ENCODE results near the gene PTDSS2.

PTDSS2 gene

DNA sequence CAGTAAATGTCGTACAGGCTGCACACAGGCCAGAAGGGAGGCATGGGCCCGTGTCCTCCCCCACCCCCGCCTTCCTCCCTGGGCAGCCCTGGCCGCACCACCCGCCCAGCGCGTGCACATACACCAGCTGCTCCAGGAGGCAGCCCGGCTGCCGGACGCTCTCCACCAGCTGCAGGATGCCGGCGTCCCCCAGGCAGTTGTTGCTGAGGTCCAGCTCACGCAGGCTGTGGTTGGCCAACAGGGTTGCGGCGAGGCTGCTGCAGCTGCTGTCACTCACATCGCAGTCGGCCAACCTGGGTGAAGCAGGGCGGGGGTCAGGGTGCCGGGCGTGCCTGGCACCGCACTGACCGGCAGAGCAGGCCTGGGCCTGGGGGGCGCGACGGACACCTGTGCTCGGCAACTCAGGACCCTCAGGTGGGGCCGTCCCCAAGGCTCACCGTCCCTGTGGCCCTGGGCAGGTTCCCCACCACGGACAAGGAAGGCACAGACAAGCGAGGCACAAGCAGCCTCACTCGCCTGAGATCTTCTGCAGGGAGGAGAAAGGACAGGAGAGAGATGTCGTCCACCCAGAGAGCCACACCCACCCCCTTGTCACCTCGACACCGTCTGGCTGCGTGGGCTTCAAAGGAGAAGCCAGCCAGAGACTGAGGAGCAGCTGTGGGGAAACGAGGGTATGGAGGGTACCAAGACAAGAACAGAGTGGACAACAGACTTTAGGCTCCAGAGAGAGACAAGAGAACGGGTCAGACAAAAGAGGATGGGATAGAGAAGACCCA is 44.9 kb downstream of the PTDSS2 start:
- DNase-seq: no peak

GRCh38 chr11:495537-495931 is 45.5 kb downstream of the PTDSS2 start:
- no peak for DNase-seq

GRCh38 chr11:496834-497564 is 46.9 kb downstream of the PTDSS2 start:
- no peak for DNase-seq

DNA sequence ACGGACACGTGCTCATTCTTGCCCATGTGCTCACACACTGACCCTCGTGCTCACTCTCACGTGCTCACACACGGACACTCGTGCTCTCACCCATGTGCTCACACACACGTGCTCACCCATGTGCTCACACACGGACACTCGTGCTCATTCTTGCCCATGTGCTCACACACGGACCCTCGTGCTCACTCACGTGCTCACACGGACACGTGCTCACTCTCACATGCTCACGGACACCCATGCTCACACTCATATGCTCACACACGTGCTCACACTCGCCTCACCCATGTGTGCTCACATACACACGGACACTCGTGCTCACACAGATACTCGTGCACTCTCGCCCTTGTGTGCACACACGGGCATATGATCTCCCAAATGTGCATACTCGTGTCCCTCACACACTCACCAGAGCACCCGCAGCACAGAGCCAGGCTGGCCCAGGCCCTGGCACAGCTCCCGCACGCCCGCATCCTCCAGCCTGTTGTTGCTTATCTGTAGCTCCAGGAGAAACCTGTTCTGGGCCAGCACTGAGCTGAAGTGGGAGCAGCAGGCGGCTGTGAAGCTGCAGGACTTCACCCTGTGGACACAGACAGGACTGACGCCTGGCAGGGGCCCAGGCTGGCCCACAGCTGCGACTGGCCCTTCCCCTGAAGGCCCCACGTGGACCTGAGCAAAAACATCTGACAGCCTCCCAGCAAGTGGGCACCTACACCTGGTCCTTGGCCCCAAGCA is 47.7 kb downstream of the PTDSS2 start:
- no peak for DNase-seq

DNA sequence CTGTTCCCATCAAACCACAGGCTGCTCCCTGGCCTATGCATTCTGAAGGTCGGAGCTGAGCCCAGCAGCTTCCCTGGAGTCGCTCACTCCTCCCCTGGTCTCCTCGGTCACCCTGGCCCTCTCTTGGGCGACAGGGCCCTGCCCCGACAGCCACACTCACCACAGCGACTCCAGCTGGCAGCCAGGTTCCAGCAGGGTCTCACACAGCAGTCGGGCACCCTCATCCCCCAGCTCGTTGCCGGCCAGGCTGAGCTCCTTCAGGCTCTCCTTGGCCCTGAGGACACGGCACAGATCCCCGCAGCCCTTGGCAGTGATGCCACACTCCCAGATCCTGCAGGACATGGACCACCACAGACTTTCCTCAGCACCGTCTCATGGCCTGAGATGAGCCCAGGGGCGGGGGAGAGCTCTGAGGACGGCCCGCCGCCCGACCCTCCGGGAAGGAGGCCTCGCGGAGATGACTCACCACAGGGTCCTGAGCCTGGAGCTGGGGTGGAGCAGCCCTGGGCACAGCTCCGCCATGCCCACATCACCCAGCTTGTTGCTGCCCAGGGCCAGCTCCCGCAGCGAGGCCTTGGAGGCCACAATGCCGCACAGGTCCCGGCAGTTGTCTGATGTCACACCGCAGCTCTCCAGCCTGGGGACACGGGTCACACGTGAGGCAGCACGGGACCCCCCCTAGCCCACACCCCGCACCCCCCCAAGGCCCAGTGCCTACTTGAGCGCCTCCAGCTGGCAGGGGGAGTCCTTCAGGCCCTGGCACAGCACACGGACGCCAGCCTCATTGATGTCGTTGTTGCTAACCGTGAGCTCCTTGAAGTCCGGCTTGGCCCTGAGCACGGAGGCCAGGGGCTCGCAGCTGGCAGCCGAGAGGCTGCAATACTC is 48.5 kb downstream of the PTDSS2 start:
- no peak for DNase-seq

GRCh38 chr11:499201-500076 is 49.4 kb downstream of the PTDSS2 start:
- no peak for DNase-seq

DNA sequence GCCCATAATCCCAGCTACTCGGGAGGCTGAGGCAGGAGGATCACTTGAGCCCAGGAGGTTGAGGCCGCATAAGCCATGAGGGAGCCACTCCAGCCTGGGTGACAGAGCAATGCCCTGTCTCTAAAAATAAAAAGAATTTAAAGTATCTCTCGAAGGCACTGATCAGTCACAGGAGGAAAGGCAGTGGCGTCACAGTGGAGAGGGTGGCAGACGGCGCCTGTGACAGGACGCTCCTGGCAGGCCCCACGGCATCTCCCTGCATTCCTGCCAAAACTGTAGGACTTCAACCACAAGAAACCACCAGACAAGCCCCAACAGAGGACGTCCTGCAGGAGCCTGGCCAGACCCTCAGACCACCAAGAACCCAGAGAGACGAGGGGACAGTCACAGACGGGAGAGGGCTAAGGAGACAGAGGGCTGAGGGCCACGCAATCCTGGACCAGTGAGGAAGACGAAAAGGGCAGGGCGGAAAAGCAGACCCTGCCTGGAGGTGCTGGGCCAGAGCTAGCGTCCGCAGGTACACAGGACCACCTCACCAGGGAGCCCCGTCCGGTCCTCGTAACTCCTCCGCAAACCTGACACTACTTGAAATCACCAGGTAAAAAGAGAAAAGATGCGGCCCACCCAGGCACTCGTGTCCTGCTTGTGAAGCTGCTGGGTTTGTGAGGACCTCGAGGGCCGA is 51.1 kb downstream of the PTDSS2 start:
- no peak for DNase-seq

DNA sequence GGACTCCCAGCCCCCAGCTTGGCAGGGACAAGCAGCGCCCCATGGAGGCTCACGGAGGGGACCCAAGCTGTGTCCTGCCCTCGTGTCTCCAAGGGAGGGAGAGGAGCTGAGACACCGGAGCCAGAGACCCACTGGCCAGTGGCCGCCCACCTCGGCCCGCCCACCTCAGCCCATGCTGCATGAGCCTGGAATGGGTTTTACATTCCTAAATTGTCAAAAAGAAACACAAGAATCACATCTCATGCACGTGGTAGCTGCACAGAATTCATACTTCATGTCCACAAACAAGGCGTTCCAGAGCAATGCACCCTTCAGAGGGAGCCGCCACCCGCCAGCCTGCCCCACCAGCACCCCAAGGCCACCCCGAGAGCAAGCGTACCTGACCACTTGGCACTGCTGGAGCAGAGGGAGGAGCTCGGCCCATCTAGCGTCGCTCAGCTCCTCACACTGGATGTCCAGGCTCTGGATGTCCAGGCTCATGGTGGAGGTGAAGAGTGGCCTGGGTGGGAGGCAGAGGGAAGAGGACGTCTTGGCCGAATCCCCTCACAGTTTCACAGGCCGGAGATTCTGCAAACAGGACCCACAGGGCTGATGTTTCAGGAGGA is 51.7 kb downstream of the PTDSS2 start:
- DNase-seq: no peak

GRCh38 chr11:502288-503178 is 52.5 kb downstream of the PTDSS2 start:
- no peak for DNase-seq

GRCh38 chr11:503179-503981 is 53.3 kb downstream of the PTDSS2 start:
- peak; percentile 95 for DNase-seq

DNA sequence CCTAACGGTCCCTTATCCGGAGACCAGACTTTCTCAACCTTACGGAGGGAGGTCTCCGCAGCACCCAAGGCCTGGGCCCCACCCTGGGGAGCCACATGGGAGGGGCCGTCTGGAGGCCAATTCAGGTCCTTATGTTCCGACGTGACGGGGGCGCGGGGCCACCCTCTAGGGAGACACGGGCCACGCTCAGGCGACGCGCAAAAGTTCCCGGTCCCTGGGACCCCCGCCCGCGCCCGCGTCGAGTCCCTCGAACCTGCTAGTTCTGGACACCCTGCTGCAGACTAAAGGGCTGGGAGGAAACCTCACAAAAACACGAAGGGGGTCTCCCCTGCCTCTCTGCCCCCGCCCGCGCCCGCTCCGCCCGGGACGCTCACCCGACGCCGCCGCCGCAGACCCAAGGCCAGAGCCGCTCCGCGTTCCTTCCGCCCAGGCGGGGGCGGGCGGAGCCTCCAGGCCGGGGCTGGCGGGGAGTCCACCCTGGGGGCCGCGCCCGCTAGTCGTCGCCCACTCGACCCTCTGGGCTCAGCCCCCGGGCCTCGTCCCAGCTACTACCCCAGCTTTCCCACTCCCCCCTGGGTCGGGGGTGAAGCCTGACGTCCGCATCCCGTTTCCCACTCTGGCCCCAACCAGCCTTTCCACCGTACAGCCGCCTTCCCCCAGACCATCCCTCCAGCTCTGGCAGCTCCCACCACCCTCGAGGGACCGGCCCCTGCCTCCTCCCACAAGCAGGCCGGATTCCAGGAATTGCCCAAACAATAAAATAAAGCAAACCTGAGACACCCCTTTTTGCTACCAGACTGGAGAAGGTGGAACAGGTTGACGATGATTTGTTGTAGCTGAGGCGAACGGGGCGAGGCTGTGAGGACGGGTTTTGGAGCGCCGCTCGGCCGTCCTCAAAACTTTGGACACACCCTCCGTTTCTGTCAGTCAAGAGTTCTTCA is 54.2 kb downstream of the PTDSS2 start:
- peak; percentile 70 for DNase-seq

GRCh38 chr11:504994-505344 is 54.9 kb downstream of the PTDSS2 start:
- DNase-seq: no peak

GRCh38 chr11:506238-506994 is 56.3 kb downstream of the PTDSS2 start:
- peak; percentile 91 for DNase-seq

- DNase-seq: peak; percentile 85
Observed at GRCh38 chr11:506995-507726, 57.1 kb downstream of the PTDSS2 start, which contains the start of gene RNH1. Gene RNH1 (minus strand): TSS chr11:507242. CDS start chr11:502162, 5,080 bp downstream.

DNA sequence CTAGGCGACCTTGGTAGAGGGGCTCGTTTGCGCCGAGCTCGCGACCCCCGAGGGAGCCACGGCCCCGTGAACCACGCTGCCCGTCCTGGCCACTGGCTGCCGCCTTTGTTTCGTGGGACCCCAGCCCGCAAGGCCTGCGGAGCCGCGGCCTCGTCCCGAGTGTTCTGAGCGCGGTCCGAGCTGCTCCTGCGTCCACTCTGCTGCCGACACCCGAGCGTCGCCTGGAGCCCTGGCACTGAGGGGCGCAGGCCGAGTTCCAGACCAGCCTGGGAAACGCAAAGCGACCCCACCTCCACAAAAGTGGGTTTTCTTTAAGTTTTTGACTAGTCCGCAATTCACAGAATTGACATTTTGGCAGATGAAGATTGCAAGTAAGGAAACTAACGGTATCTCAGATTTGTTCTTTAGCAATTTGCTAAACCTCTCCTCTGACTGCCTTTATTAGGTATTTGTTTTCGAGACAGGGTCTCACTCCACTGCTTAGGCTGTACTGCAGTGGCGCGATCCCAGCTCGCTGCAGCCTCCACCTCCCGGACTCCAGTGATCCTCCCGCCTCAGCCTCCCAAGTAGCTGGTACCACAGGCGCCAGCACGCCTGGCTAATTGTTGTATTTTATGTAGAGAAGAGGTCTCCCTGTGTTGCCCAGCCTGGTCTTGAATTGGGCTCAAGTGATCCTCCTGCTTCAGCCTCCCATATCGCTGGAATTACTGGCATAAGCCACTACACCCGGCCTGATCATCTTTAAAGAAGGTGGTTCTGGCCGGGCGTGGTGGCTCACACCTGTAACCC is 57.8 kb downstream of the PTDSS2 start:
- DNase-seq: no peak
